Measurements from ENCODE around the gene SHISAL1. TPM values are rescaled to one million over a fixed set of nuclear protein-coding genes. Genes with fewer than 3 reads are reported as not detected.
A peak's percentile ranks its signal among the peaks of the same experiment; 100 is the strongest.

The SHISAL1 gene
- total RNA-seq, 4 donors from 2014 or later: 6.6 to 20.4 (median 12.4) TPM

- Histone ChIP-seq H3K4me1 (peaks cover 3 to 16% (median 12%) of the 10 kb centered on the region in 4 donors), H3K27me3 (peaks cover 0 to 13% (median 0%) of the 10 kb centered on the region in 4 donors), H3K36me3 (no peaks in the 10 kb centered on the region), H3K9me3 (no peaks in the 10 kb centered on the region), H3K27ac (replicated peaks in 1 of 4) (no peak overlapping the region), H3K4me3 (no peak overlapping the region)
- DNase-seq (ENCODE audit: extremely low spot score): no peak
- intact Hi-C loops (cut with DNase I): no loop called here
- TF ChIP-seq CTCF (IDR thresholded peaks at IDR 0.05): no peak
- no peak for TF ChIP-seq EP300 (IDR thresholded peaks at IDR 0.05)
- TF ChIP-seq POLR2A (IDR thresholded peaks at IDR 0.05; ENCODE audit: low read depth): no peak
- TF ChIP-seq POLR2AphosphoS5 (IDR thresholded peaks at IDR 0.05): no peak
- WGBS: 78% methylated on average over 10 of the region's 10 CpGs
Observed at GRCh38 chr22:44347080-44347479, 34.3 kb upstream of the SHISAL1 start.

- no peaks in the 10 kb centered on the region for H3K36me3 ChIP-seq
- WGBS: 88% methylated on average over 3 of the region's 3 CpGs
- no peak overlapping the region for H3K4me3 ChIP-seq
- no peaks in the 10 kb centered on the region for H3K9me3 ChIP-seq
- no peak for TF ChIP-seq CTCF (IDR thresholded peaks at IDR 0.05)
- peaks cover 9 to 17% (median 16%) of the 10 kb centered on the region in 4 donors for H3K4me1 ChIP-seq
- intact Hi-C loops (cut with DNase I): no loop called here
- H3K27me3 ChIP-seq: peaks cover 0 to 9% (median 0%) of the 10 kb centered on the region in 4 donors
- H3K27ac ChIP-seq (replicated peaks in 1 of 4): no peak overlapping the region
- no peak for DNase-seq (ENCODE audit: extremely low spot score)
Observed at GRCh38 chr22:44345872-44346271, 33.1 kb upstream of the SHISAL1 start.

- WGBS: 92% methylated on average over 7 of the region's 11 CpGs
Observed at GRCh38 chr22:44344407-44344806, 31.7 kb upstream of the SHISAL1 start.

GRCh38 chr22:44342347-44342956 is 29.7 kb upstream of the SHISAL1 start:
- no peak overlapping the region for H3K4me3 ChIP-seq
- no peaks in the 10 kb centered on the region for H3K27me3 ChIP-seq
- peak overlapping the region; percentile 68 to 81 (median 76) for H3K27ac ChIP-seq (replicated peaks in 1 of 4)
- intact Hi-C loops (cut with DNase I): no loop called here
- 90% methylated on average over 4 of the region's 5 CpGs for WGBS
- no peak for TF ChIP-seq POLR2AphosphoS5 (IDR thresholded peaks at IDR 0.05)
- TF ChIP-seq POLR2A (IDR thresholded peaks at IDR 0.05; ENCODE audit: low read depth): no peak
- no peak for TF ChIP-seq EP300 (IDR thresholded peaks at IDR 0.05)
- TF ChIP-seq CTCF (IDR thresholded peaks at IDR 0.05): no peak
- no peak for DNase-seq (ENCODE audit: extremely low spot score)
- H3K9me3 ChIP-seq: no peaks in the 10 kb centered on the region
- H3K4me1 ChIP-seq: peaks cover 9 to 36% (median 29%) of the 10 kb centered on the region in 4 donors
- no peaks in the 10 kb centered on the region for H3K36me3 ChIP-seq

More at GRCh38 chr22:44344407-44344806, 31.7 kb upstream of the SHISAL1 start:
- no peak for TF ChIP-seq CTCF (IDR thresholded peaks at IDR 0.05)
- no peak for TF ChIP-seq EP300 (IDR thresholded peaks at IDR 0.05)
- TF ChIP-seq POLR2AphosphoS5 (IDR thresholded peaks at IDR 0.05): no peak
- TF ChIP-seq POLR2A (IDR thresholded peaks at IDR 0.05; ENCODE audit: low read depth): no peak
- no peaks in the 10 kb centered on the region for H3K36me3 ChIP-seq
- H3K4me1 ChIP-seq: peaks cover 9 to 22% (median 17%) of the 10 kb centered on the region in 4 donors
- no peak for DNase-seq (ENCODE audit: extremely low spot score)
- H3K9me3 ChIP-seq: no peaks in the 10 kb centered on the region
- intact Hi-C loops (cut with DNase I): no loop called here
- no peaks in the 10 kb centered on the region for H3K27me3 ChIP-seq
- no peak overlapping the region for H3K4me3 ChIP-seq
- no peak overlapping the region for H3K27ac ChIP-seq (replicated peaks in 1 of 4)
